ENCODE measurements around the gene NKX1-1. TPM values are rescaled to one million over a fixed set of nuclear protein-coding genes. Genes with fewer than 3 reads are reported as not detected.

NKX1-1 gene
- polyA plus RNA-seq, 1 donor from 2014 or later, result not detected

- TF ChIP-seq RAD21 (conservative IDR thresholded peaks at IDR 0.05) (no peak), SMC3 (conservative IDR thresholded peaks at IDR 0.05; ENCODE audit: poor library complexity) (no peak), EZH2 (IDR thresholded peaks at IDR 0.05; ENCODE audit: borderline replicate concordance, insufficient read depth, low read length, poor library complexity, severe bottlenecking) (no peak), REST (IDR thresholded peaks at IDR 0.05; ENCODE audit: borderline replicate concordance) (no peak), EP300 (conservative IDR thresholded peaks at IDR 0.05; ENCODE audit: poor library complexity, severe bottlenecking) (no peak), TAF1 (IDR thresholded peaks at IDR 0.05; ENCODE audit: low read depth) (no peak), POLR2AphosphoS5 (IDR thresholded peaks at IDR 0.05) (no peak), CTCF (IDR thresholded peaks at IDR 0.05; ENCODE audit: poor library complexity, severe bottlenecking) (no peak), MXI1 (conservative IDR thresholded peaks at IDR 0.05; ENCODE audit: poor library complexity, severe bottlenecking) (no peak)
- H3K27ac ChIP-seq (ENCODE audit: low read length), result no peak overlapping the region
- H3K27me3 ChIP-seq (ENCODE audit: insufficient read depth, low read depth, low read length), result no peaks in the 10 kb centered on the region
- H3K4me2 ChIP-seq (ENCODE audit: low read length), result no peak overlapping the region
- H2AFZ ChIP-seq (ENCODE audit: low read depth, low read length), result no peak overlapping the region
- no peaks in the 10 kb centered on the region for H3K79me2 ChIP-seq (replicated peaks; ENCODE audit: insufficient read depth, low read length)
- no peak overlapping the region for H3K9ac ChIP-seq (ENCODE audit: low read length)
- no peaks in the 10 kb centered on the region for H3F3A ChIP-seq (ENCODE audit: insufficient read depth, low read length, poor library complexity, severe bottlenecking)
- no peak overlapping the region for H3K4me3 ChIP-seq (ENCODE audit: low read length)
- no peaks in the 10 kb centered on the region for H3K9me2 ChIP-seq (ENCODE audit: insufficient read depth, low read length)
- H3K36me3 ChIP-seq (ENCODE audit: insufficient read depth, low read length), result no peaks in the 10 kb centered on the region
- peaks cover 8% of the 10 kb centered on the region for H3K9me3 ChIP-seq (ENCODE audit: low read length)
- no peaks in the 10 kb centered on the region for H4K20me1 ChIP-seq (ENCODE audit: insufficient read depth)
These were observed 43.8 kb upstream of the NKX1-1 start for GRCh38 chr4:1449833-1450741.

- H3K79me2 ChIP-seq (replicated peaks; ENCODE audit: insufficient read depth, low read length), result no peaks in the 10 kb centered on the region
- no peak overlapping the region for H3K9ac ChIP-seq (ENCODE audit: low read length)
- H3K27ac ChIP-seq (ENCODE audit: low read length), result no peak overlapping the region
- H3K9me2 ChIP-seq (ENCODE audit: insufficient read depth, low read length), result no peaks in the 10 kb centered on the region
- H3K36me3 ChIP-seq (ENCODE audit: insufficient read depth, low read length), result no peaks in the 10 kb centered on the region
- H3F3A ChIP-seq (ENCODE audit: insufficient read depth, low read length, poor library complexity, severe bottlenecking), result no peaks in the 10 kb centered on the region
- no peak overlapping the region for H3K4me2 ChIP-seq (ENCODE audit: low read length)
- H4K20me1 ChIP-seq (ENCODE audit: insufficient read depth), result no peaks in the 10 kb centered on the region
- no peaks in the 10 kb centered on the region for H3K27me3 ChIP-seq (ENCODE audit: insufficient read depth, low read depth, low read length)
- TF ChIP-seq EP300 (conservative IDR thresholded peaks at IDR 0.05; ENCODE audit: poor library complexity, severe bottlenecking) (no peak), REST (IDR thresholded peaks at IDR 0.05; ENCODE audit: borderline replicate concordance) (no peak), SMC3 (conservative IDR thresholded peaks at IDR 0.05; ENCODE audit: poor library complexity) (no peak), MXI1 (conservative IDR thresholded peaks at IDR 0.05; ENCODE audit: poor library complexity, severe bottlenecking) (no peak), TAF1 (IDR thresholded peaks at IDR 0.05; ENCODE audit: low read depth) (no peak), RAD21 (conservative IDR thresholded peaks at IDR 0.05) (no peak)
- H3K4me3 ChIP-seq (ENCODE audit: low read length), result no peak overlapping the region
- H3K9me3 ChIP-seq (ENCODE audit: low read length), result peaks cover 8% of the 10 kb centered on the region
- no peak overlapping the region for H2AFZ ChIP-seq (ENCODE audit: low read depth, low read length)
These were observed 43.2 kb upstream of the NKX1-1 start for GRCh38 chr4:1449475-1449832.

Data from neural cell (in vitro differentiated cells).